T-helper 1 cell (primary cell): Measurements from ENCODE around the gene ADAM30.

Source experiments
- DNase-seq, 5 donors: peaks; one replicate each; pipeline ENCODE4 v3.0.0-alpha.2; 2012 to 2020
- total RNA-seq, 4 donors: gene quantifications; one replicate each; lab custom pipeline; 2026; lab: John Stamatoyannopoulos, UW

ADAM30 gene
- total RNA-seq: 0 reads per million in 4 donors

DNA sequence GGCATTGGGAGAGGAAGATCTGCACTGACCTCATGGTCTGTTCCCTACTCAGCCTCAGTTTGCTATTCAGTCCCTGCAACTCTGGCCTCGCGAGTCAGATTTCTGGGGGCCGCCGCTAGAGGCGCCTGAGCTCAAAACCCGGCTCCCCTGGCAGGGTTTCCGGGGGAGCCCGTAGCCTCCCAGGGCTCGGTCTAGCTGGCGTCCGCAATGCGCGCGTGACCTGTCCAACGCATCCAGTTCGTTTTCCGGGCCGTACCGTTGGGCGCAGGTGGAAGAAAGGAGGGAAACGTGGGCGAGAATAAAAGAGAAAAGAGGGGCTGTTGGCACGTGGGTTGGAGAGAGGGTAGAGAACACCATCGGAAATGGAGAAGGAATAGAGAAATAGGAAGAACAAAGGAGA, at the start of gene ADAM30:
ADAM30 (minus strand) TSS at position 213 of the 400 bp plus-strand sequence; CDS start at position 34, 179 bp downstream.
- DNase-seq: no peak

DNA sequence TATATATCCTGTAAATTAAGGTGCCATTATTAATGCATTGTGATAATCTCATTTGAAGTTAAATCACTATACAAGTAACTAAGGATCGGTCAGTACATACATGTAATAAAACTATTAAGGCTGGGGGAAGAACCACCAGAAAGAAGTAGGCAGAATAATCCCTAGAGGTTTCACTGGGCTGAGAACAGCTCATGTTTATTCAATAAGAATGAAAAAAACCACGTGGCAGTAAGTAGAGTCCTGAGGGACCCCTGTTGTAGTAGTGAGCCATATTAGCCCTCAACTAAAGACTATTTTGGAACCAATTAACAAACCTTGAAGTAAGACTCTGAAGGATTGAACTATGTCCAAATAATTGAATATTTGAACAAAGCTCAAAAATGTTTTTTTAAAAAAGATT, 46.9 kb upstream of the ADAM30 start:
- DNase-seq: no peak

DNA sequence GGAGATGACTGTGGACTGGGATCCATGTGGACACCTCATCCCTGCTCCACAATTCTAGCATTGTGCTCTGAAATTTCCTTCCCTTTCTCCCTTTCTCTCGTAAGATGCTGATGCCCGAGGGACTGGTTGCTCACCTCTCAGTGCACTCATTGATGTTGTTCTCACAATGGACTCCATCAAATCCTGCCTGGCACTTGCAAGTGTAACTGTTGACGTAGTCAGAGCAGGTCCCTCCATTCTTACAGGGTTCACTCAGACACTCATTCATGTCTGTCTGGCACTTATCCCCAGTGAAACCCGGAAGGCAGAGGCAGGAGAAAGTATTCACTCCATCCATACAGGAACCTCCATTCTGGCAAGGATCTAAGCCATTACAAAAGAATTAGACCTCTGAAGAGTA, 45.1 kb upstream of the ADAM30 start:
- DNase-seq: no peak

DNA sequence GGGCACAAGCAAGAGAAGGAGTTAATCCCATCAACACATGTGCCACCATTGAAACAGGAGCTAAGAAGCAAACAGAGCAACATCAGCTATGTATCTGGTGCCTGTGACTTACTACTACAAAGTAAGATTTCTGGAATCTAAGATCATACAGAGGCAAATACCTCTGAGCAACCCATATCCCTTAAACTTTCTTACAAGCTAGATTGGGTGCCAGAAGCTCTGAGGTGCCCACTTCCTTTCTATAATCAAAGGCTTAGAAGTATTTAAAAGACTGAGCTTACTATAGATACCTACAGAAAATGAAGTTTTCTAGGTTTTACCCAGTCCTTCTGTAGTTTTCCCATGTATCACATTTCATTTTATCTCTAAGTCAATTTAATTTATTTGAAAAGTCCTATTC, 44.4 kb upstream of the ADAM30 start:
- DNase-seq: no peak

DNA sequence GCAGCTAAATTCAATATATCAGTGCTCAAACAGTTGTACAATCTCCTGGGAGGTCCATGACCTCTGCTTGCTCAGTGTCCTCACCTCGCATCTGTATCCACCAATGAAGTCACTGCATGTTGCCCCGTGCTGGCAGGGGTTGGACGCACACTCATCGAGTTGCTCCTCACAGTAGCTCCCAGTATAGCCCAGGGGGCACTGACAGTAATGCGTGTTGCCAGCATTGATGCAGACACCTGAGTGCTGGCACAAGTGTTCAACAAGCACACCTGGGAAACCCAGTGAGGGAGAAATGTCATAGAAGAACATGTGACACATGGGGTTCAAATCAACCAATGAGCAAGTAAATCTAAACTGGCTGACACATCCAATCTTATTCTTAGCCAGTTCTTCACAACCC, 40.9 kb upstream of the ADAM30 start:
- no peak for DNase-seq

DNA sequence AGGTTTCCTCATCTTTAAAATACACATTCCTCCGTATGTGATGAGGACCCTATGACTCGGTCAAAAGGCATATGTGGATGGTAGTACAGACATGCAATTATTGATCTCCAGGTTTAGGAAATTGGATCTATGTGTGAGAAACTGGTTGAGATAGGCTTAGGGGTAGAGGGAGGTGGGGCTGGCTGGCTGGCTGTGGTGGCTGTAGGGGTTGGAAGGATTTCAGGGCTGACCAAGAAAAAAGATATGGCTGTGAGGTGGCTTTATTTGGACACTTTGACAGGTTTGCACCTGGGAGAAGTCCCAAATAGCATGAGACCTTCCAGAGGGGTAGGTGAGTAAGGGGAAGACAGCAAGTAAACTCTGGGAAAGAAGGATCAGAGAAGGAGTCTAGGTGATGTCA, 39.6 kb upstream of the ADAM30 start:
- no peak for DNase-seq

- no peak for DNase-seq
Observed at GRCh38 chr1:119935373-119935772, 39.1 kb upstream of the ADAM30 start.

GRCh38 chr1:119933397-119933796, 37.1 kb upstream of the ADAM30 start:
- DNase-seq: no peak

DNA sequence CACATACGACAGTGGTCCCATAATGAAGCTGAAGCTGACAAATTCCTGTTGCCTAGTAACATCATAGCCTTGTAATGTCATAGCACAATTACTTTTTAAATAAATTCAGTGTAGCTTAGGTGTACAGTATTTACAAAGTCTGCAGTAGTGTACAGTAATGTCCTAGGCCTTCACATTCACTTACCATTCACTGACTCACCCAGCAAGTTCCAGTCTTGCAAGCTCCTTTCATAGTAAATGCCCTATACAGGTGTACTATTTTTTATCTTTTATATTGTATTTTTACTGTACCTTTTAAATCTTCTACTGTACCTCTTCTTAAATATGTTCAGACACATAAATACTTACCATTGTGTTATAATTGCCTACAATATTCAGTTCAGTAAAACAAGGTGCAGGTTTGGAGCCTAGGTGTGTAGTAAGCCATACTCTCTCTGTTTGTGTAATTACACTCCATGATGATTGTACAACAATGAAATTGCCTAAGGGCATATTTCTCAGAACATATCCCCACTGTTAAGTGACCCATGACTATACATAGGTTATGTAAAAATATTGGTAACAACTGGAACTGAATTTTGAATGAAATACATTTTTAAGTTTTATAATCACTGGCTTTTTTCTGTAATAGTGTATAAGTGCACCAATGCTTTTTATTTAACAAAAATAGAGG, 33.5 kb upstream of the ADAM30 start:
- no peak for DNase-seq

- DNase-seq: no peak
Observed at GRCh38 chr1:119926553-119926952, 30.2 kb upstream of the ADAM30 start.

DNA sequence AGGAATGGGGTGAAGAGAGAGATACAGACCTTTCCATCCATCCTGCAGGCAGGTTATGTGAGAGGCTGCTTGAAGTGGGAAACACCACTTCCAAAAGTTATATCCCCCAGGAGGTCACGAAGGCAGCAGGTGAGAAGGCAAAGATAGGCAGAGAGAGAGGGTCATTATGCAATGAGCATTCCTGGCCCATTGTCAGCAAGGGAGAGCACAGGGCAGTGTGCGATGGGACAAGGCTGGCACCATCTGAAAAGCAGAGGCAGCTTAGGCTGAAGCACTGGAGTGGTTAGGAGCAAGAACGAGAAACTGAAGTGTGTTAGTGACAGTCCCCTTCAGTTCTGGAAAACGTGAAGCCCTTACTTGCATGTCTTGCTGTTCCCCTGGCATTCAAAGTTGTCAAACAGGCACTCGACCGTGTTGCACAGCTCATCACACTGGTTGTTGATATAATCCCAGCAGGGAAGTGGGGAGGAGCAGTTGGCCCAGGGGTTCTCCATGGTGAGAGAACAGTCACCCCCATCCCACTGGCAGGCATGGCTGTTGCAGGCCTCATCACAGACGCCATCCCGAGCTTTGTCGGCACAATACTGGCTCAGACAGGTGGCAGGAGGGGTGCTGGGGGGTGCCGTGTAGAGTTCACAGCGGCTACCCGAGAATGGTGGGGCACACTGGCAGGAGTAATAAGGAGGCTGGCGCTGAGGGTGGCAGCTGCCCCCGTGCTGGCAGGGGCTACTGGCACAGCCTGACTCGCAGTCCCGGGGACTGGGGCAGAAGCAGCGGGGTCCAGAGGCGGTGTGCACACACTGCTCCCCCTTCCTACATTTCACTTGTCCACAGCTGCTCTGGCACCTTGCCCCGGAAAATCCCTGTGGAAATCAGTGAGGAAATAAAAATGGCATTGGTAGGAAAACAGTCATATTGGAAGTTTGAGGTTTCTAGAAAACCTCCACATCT, 28.9 kb upstream of the ADAM30 start:
- DNase-seq: no peak

DNA sequence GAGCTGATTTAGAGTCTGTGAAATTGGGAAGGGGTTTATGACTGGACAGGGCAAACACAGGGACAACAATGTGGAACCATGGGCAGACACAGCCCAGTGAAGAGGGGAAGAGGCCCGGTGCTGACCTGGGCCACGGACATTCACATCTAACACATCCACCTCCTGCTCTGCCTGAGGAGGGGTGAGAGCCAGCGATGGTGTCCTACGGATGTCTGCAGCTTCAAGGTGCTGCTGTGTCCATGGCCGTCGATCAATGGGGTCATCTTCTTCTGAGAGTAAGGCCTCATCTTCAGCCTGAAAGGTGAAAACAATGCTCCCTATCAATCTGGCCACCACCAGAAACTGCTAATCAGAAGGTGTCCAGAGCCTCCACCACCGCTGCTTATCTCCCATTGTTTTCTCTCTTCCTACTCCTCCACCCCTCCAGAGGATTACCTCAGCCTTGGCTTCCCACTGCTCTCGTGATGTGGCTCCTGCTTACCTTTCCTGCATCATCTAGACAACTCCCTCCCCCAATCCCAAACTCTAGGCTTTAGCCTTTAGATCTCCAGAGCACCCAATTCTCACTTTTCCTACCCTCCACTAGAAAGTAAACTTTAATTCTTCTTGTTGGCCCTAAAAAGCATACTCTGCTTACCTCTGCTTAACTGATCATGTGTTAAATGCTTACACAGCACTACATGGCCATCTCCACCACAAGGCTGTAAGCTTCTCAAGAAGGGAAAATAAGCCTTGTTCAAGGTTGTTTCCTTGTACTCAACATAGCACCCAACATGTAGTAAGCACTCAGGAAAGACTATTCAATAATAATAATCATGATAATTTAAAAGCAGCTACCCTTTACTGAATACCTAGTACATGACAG, 24.0 kb upstream of the ADAM30 start:
- DNase-seq: no peak

- DNase-seq: no peak
Observed at GRCh38 chr1:119919241-119919640, 22.9 kb upstream of the ADAM30 start.

GRCh38 chr1:119918301-119918700, 22.0 kb upstream of the ADAM30 start:
- DNase-seq: no peak

- no peak for DNase-seq
Observed at GRCh38 chr1:119917304-119918055, 21.2 kb upstream of the ADAM30 start.

- DNase-seq: no peak
Observed at GRCh38 chr1:119915517-119915916, 19.2 kb upstream of the ADAM30 start.

GRCh38 chr1:119914071-119914470, 17.8 kb upstream of the ADAM30 start:
- DNase-seq: no peak

DNA sequence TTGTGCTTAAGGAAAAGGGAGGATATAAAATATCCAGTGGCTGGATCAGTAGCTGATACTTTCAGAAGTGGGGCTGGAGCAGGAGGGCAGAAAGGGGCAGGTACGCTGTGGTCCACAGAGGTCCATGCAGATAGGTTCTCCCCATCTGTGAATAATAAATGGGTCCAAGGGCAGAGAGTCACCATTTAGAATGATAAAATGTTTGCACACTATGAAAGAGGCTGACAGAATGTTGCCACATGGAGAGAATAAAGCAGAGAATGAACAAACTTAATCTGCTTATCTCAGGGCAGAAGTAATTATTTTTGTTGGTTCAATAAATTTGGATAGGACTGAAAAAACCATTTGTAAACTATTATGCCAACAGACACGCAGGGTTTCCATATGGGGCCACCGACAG, 16.6 kb upstream of the ADAM30 start:
- DNase-seq: no peak

DNA sequence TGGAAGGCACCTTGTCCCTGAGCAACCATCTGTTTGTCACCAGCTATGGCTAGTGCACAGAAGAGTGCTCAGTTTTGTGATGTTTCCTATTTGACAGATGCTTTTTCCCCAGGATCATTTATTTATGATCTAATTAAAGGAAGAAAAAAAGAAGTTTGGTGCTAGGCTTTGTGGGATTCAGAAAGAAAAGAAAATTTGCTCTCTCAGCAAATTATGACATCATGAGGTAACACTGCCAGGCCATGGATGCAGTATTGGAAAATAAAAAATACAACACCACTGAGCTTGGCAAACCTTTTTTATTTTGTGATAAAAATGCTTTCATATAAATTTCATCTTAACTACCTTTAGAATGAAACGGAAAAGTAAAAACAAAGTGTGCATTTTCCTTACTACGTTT, 15.5 kb upstream of the ADAM30 start:
- no peak for DNase-seq

GRCh38 chr1:119910618-119911017, 14.3 kb upstream of the ADAM30 start:
- DNase-seq: no peak

DNA sequence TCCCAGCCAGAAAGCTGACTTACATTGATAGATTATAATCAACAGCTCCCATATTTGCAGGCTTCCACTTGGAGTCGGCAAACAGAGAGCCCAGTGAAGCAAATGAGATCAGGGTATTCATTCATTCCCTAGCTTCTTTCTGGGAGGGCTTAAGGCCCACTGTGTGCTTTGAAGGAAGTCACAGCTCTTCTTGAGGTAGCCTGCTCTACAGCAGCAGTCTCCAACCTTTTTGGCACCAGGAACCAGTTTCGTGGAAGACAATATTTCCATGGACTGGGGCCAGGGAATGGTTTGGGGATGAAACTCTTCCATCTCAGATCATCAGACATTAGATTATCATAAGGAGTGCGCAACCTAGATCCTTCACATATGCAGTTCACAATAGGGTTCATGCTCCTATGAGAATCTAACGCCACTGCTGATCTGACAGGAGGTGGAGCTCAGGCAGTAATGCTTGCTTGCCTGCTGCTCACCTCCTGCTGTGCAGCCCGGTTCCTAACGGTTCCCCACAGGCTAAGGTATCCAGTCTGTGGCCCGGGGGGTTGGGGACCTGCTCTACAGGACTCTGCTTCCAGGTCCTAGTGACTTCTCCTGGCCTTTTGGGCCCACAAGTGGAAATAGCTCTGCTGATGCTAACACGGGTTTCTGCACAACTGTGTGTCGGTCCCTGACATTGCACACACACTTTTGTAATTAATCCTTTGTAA, 13.7 kb upstream of the ADAM30 start:
- DNase-seq: no peak

GRCh38 chr1:119908661-119909060, 12.3 kb upstream of the ADAM30 start:
- no peak for DNase-seq
